Measurements from ENCODE around the gene GLB1L2.

DNA sequence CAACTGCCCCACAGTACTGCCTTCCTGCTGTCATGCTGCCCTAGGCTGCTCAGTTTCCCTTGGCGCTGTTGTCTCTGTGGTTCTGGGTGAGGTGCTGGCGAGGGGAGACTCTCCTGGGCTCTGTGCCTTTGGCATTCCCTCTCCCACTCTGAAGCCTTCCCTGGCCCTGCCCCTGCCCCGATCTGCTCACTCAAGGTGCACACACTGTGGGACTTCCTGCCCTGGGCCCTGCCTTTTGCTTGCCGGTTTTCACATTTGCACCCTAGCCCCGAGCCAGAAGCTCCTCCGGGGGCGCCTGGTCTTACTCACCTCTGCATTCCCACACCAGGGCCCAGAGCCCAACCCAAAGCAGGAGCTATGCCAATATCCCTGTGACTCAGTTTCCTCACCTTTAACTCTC is 68.2 kb downstream of the GLB1L2 start:
- TF ChIP-seq GATA2 (IDR thresholded peaks at IDR 0.05; ENCODE audit: low read depth, low read length), result no peak
- no peak for TF ChIP-seq GATA3 (IDR thresholded peaks at IDR 0.05; ENCODE audit: low read depth, low read length)
